SK-N-MC (cell line): ENCODE data around the gene ANKS1A.

Source experiments
- EZH2 ChIP-seq: fragments of 200-600 bp; sonication (generic); IDR thresholded peaks from one replicate; pipeline ENCODE4 v1.6.1; 2017; ENCODE audit warnings: antibody characterized with exemption
- POLR2AphosphoS5 ChIP-seq: IDR thresholded peaks from 2 replicates; pipeline ENCODE4 v1.6.1; 2012; ENCODE audit warnings: mild to moderate bottlenecking, low read depth, low read length, borderline replicate concordance

DNA sequence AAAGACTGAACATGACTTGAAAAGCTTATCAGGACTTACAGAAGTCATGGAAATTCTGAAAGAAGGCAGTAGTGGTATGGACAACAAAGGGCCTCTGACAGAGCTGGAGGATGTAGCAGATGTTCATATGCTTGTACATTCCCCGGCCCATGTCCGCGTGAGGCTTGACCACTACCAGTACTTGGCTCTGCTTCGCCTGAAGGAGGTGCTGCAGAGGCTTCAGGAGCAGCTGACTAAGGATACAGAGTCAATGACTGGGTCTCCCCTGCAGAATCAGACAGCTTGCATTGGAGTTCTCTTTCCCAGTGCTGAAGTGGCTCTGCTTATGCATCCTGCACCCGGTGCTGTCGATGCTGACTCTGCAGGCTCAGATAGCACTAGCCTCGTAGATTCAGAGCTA, 30.4 kb upstream of the ANKS1A start:
- TF ChIP-seq EZH2 (no peak), POLR2AphosphoS5 (no peak)
